DOHH2 (cell line): Measurements from ENCODE around the gene USH1G.

Experiments
- EZH2phosphoT487 ChIP-seq: fragments of 200-600 bp; sonication (generic); IDR thresholded peaks from 2 replicates; pipeline ENCODE4 v1.6.1; 2017; ENCODE audit warnings: borderline replicate concordance, mild to moderate bottlenecking, antibody characterized with exemption, low read length, moderate library complexity, mixed read lengths
- TF ChIP-seq, protein P1 (sequence below): fragments of 200-600 bp; sonication (generic); IDR thresholded peaks from one replicate; pipeline ENCODE4 v1.5.1; 2014; ENCODE audit warnings: antibody characterized with exemption, mild to moderate bottlenecking, low read depth, low read length; ENCODE audit not compliant: poor library complexity, severe bottlenecking

GRCh38 chr17:74874615-74875037 is 48.4 kb downstream of the USH1G start:
- TF ChIP-seq, protein P1, sequence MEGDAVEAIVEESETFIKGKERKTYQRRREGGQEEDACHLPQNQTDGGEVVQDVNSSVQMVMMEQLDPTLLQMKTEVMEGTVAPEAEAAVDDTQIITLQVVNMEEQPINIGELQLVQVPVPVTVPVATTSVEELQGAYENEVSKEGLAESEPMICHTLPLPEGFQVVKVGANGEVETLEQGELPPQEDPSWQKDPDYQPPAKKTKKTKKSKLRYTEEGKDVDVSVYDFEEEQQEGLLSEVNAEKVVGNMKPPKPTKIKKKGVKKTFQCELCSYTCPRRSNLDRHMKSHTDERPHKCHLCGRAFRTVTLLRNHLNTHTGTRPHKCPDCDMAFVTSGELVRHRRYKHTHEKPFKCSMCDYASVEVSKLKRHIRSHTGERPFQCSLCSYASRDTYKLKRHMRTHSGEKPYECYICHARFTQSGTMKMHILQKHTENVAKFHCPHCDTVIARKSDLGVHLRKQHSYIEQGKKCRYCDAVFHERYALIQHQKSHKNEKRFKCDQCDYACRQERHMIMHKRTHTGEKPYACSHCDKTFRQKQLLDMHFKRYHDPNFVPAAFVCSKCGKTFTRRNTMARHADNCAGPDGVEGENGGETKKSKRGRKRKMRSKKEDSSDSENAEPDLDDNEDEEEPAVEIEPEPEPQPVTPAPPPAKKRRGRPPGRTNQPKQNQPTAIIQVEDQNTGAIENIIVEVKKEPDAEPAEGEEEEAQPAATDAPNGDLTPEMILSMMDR = no peak
- no peak for TF ChIP-seq EZH2phosphoT487
